ENCODE measurements around the gene RALGPS1. TPM values are rescaled to one million over a fixed set of nuclear protein-coding genes. Genes with fewer than 3 reads are reported as not detected.

Gene RALGPS1
- polyA plus RNA-seq, 1 of the 3 experiments (the other 2 are of a cell fraction) = 3.9 TPM

- H3K4me2 ChIP-seq = no peak overlapping the region
- POLR2A ChIA-PET = no interaction called here
- H3K9ac ChIP-seq = no peak overlapping the region
- no peaks in the 10 kb centered on the region for H3K27me3 ChIP-seq (ENCODE audit: insufficient read depth)
- CTCF ChIA-PET = interaction anchor here (0.6 to 1.9 kb wide), 2 partner anchors 10 to 103 kb away, joined by 3 to 6 read pairs; no protein-coding TSS in a partner anchor
- peaks cover 0 to 9% of the 10 kb centered on the region in 2 experiments for H3K36me3 ChIP-seq (replicated peaks in 1 of 2; ENCODE audit: control insufficient read depth in 1 of 2, insufficient read depth in 2 of 2, low read length in 1 of 2)
- TF ChIP-seq TEAD4 (IDR thresholded peaks at IDR 0.05; ENCODE audit: borderline replicate concordance, insufficient read depth) (no peak), JUND (IDR thresholded peaks at IDR 0.05) (no peak), EP300 (IDR thresholded peaks at IDR 0.05; ENCODE audit: borderline replicate concordance in 1 of 2, low read depth in 1 of 2, low read length in 1 of 2) (no peak), GABPA (IDR thresholded peaks at IDR 0.05; ENCODE audit: low read depth) (no peak), GATA2 (CRISPR knock-in tag; IDR thresholded peaks at IDR 0.05) (no peak), MEF2A (IDR thresholded peaks at IDR 0.05; ENCODE audit: borderline replicate concordance, low read depth) (no peak), RFX5 (IDR thresholded peaks at IDR 0.05; ENCODE audit: low read length) (no peak), NFIC (IDR thresholded peaks at IDR 0.05; ENCODE audit: borderline replicate concordance) (no peak), POLR2AphosphoS5 (IDR thresholded peaks at IDR 0.05; ENCODE audit: low read depth, low read length) (no peak), FOXM1 (IDR thresholded peaks at IDR 0.05; ENCODE audit: low read depth) (no peak), NRF1 (IDR thresholded peaks at IDR 0.05; ENCODE audit: low read depth, low read length) (no peak), ELF1 (IDR thresholded peaks at IDR 0.05) (no peak)
- TF ChIP-seq, protein P1, sequence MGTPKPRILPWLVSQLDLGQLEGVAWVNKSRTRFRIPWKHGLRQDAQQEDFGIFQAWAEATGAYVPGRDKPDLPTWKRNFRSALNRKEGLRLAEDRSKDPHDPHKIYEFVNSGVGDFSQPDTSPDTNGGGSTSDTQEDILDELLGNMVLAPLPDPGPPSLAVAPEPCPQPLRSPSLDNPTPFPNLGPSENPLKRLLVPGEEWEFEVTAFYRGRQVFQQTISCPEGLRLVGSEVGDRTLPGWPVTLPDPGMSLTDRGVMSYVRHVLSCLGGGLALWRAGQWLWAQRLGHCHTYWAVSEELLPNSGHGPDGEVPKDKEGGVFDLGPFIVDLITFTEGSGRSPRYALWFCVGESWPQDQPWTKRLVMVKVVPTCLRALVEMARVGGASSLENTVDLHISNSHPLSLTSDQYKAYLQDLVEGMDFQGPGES (IDR thresholded peaks at IDR 0.05; ENCODE audit: low read depth, low read length) = no peak
- no peak overlapping the region for H3K27ac ChIP-seq (ENCODE audit: low read depth in 2 of 2, low read length in 1 of 2)
- no peak for DNase-seq
- H3K9me2 ChIP-seq = no peaks in the 10 kb centered on the region
- H3K79me2 ChIP-seq (ENCODE audit: insufficient read depth) = no peaks in the 10 kb centered on the region
- no peaks in the 10 kb centered on the region for H3F3A ChIP-seq (replicated peaks; ENCODE audit: insufficient read depth)
- no peaks in the 10 kb centered on the region for H3K9me3 ChIP-seq
- 87% methylated on average over 2 of the region's 2 CpGs for WGBS (ENCODE audit: low lambda C conversion rate)
- H3K4me1 ChIP-seq (ENCODE audit: control insufficient read depth in 1 of 2, insufficient read depth in 2 of 2, low read depth in 1 of 2, low read length in 1 of 2) = no peaks in the 10 kb centered on the region; a peak in 1 of 4 replicates
- H2AFZ ChIP-seq (ENCODE audit: low read depth) = no peak overlapping the region
- no peaks in the 10 kb centered on the region for H4K20me1 ChIP-seq (ENCODE audit: insufficient read depth)
- no peak overlapping the region for H3K4me3 ChIP-seq (ENCODE audit: low read depth in 2 of 2, low read length in 1 of 2)
These were observed 170.6 kb downstream of the RALGPS1 start for GRCh38 chr9:127085186-127085585.

GRCh38 chr9:127086771-127087170, 172.2 kb downstream of the RALGPS1 start:
- Histone ChIP-seq H3K9me3 (no peaks in the 10 kb centered on the region), H4K20me1 (ENCODE audit: insufficient read depth) (no peaks in the 10 kb centered on the region), H3K4me1 (ENCODE audit: control insufficient read depth in 1 of 2, insufficient read depth in 2 of 2, low read depth in 1 of 2, low read length in 1 of 2) (no peaks in the 10 kb centered on the region; a peak in 1 of 4 replicates), H3K36me3 (replicated peaks in 1 of 2; ENCODE audit: control insufficient read depth in 1 of 2, insufficient read depth in 2 of 2, low read length in 1 of 2) (peaks cover 0 to 12% of the 10 kb centered on the region in 2 experiments), H3K4me2 (no peak overlapping the region), H3K9me2 (no peaks in the 10 kb centered on the region), H3F3A (replicated peaks; ENCODE audit: insufficient read depth) (no peaks in the 10 kb centered on the region), H3K4me3 (ENCODE audit: low read depth in 2 of 2, low read length in 1 of 2) (no peak overlapping the region), H3K27me3 (ENCODE audit: insufficient read depth) (no peaks in the 10 kb centered on the region), H3K27ac (ENCODE audit: low read depth in 2 of 2, low read length in 1 of 2) (no peak overlapping the region), H2AFZ (ENCODE audit: low read depth) (no peak overlapping the region), H3K79me2 (ENCODE audit: insufficient read depth) (no peaks in the 10 kb centered on the region), H3K9ac (no peak overlapping the region)
- 99% methylated on average over 4 of the region's 4 CpGs for WGBS (ENCODE audit: low lambda C conversion rate)
- ChIA-PET POLR2A (no interaction called here), CTCF (no interaction called here)
- no peak for DNase-seq
- no peak for TF ChIP-seq YY1 (IDR thresholded peaks at IDR 0.05; ENCODE audit: low read depth)
- no peak for TF ChIP-seq RAD21 (IDR thresholded peaks at IDR 0.05; ENCODE audit: low read length)
- no peak for TF ChIP-seq JUND (IDR thresholded peaks at IDR 0.05)
- no peak for TF ChIP-seq NRF1 (IDR thresholded peaks at IDR 0.05; ENCODE audit: low read depth, low read length)
- TF ChIP-seq, protein P2, sequence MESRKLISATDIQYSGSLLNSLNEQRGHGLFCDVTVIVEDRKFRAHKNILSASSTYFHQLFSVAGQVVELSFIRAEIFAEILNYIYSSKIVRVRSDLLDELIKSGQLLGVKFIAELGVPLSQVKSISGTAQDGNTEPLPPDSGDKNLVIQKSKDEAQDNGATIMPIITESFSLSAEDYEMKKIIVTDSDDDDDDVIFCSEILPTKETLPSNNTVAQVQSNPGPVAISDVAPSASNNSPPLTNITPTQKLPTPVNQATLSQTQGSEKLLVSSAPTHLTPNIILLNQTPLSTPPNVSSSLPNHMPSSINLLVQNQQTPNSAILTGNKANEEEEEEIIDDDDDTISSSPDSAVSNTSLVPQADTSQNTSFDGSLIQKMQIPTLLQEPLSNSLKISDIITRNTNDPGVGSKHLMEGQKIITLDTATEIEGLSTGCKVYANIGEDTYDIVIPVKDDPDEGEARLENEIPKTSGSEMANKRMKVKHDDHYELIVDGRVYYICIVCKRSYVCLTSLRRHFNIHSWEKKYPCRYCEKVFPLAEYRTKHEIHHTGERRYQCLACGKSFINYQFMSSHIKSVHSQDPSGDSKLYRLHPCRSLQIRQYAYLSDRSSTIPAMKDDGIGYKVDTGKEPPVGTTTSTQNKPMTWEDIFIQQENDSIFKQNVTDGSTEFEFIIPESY (IDR thresholded peaks at IDR 0.05; ENCODE audit: borderline replicate concordance, low read depth) = no peak
- no peak for TF ChIP-seq RXRA (IDR thresholded peaks at IDR 0.05; ENCODE audit: borderline replicate concordance, low read depth)
- TF ChIP-seq, protein P3, sequence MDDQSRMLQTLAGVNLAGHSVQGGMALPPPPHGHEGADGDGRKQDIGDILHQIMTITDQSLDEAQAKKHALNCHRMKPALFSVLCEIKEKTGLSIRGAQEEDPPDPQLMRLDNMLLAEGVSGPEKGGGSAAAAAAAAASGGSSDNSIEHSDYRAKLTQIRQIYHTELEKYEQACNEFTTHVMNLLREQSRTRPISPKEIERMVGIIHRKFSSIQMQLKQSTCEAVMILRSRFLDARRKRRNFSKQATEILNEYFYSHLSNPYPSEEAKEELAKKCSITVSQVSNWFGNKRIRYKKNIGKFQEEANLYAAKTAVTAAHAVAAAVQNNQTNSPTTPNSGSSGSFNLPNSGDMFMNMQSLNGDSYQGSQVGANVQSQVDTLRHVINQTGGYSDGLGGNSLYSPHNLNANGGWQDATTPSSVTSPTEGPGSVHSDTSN (IDR thresholded peaks at IDR 0.05) = no peak
- TF ChIP-seq FOSL2 (IDR thresholded peaks at IDR 0.05; ENCODE audit: borderline replicate concordance, low read depth) = no peak
- no peak for TF ChIP-seq SIN3A (IDR thresholded peaks at IDR 0.05; ENCODE audit: borderline replicate concordance, low read depth, low read length)
- TF ChIP-seq, protein P4, sequence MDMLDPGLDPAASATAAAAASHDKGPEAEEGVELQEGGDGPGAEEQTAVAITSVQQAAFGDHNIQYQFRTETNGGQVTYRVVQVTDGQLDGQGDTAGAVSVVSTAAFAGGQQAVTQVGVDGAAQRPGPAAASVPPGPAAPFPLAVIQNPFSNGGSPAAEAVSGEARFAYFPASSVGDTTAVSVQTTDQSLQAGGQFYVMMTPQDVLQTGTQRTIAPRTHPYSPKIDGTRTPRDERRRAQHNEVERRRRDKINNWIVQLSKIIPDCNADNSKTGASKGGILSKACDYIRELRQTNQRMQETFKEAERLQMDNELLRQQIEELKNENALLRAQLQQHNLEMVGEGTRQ (IDR thresholded peaks at IDR 0.05; ENCODE audit: borderline replicate concordance, low read depth, low read length) = no peak
- TF ChIP-seq ELF1 (IDR thresholded peaks at IDR 0.05) = no peak
- TF ChIP-seq FOXM1 (IDR thresholded peaks at IDR 0.05; ENCODE audit: low read depth) = no peak
- no peak for TF ChIP-seq MXI1 (IDR thresholded peaks at IDR 0.05; ENCODE audit: low read depth, low read length)
- TF ChIP-seq USF1 (IDR thresholded peaks at IDR 0.05; ENCODE audit: borderline replicate concordance, low read depth) = no peak
- TF ChIP-seq MAX (IDR thresholded peaks at IDR 0.05; ENCODE audit: low read depth) = no peak
